NOMO-1 treated with dmso at 0.1 percent for 144 hours (cell line): Measurements from ENCODE around the gene GNGT1.

Source experiments
- DNase-seq: peaks from one replicate; lab custom pipeline; 2025; ENCODE audit not compliant: unreplicated experiment; lab: John Stamatoyannopoulos, UW

Gene GNGT1

DNA sequence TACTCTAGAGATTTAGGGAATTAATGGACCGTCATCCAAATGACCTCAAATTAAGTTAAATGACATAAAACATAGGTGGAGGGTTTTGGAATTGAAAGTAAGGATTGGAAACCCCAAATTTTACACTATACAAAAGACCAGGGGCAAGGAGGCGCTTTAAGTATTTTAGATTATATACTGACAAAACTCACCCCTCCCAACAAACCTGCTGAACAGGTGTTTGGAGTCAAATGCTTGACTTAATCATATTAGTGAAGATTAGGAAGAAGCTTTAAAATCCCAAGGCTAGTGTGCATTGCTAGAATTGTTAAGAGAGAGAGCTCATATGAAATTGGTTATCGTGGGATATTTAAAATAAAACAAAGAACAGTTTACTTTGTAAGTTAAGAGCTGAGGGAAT is at the start of gene GNGT1:
Gene GNGT1 (plus strand): TSS at position 301 of the 400 bp plus-strand sequence. CDS start 180 bp downstream, outside the sequence.
- no peak for DNase-seq

DNA sequence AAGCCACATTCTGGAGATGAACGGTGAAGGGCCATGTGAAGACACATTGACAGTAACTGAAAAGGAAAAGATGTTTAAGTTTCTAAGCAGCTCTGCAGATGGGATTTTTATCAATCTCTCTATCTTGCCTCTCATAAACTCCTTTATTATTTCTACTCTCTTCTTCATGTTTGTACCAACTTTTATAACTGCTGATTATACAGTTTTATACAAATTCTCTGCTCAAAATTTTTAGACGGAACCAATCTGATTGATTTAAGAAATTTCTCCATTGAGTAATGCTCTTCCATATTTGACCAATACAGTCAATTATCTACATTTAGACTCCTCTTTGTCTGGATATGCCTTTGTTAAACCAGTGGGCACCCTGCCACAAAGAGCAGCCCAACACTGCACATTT is 47.5 kb upstream of the GNGT1 start:
- no peak for DNase-seq

DNA sequence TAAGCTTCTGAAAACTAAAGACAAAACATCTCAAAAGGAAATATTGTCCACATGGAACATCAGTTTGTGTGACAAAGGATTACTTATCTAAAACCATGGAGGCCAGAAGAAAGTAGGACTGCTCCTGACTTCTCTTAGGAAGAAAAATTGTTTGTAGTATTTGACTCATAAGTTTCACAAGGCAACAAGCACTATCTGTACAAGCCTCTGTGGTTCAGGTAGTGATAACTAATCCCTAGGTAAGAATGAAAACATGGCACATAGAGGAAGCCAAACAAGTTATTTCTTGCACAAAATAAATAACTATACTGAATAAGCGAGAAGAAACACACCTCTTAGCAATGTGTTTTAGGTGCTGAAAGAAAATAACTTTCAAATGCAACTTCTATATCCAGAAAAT is 46.1 kb upstream of the GNGT1 start:
- DNase-seq, result no peak

DNA sequence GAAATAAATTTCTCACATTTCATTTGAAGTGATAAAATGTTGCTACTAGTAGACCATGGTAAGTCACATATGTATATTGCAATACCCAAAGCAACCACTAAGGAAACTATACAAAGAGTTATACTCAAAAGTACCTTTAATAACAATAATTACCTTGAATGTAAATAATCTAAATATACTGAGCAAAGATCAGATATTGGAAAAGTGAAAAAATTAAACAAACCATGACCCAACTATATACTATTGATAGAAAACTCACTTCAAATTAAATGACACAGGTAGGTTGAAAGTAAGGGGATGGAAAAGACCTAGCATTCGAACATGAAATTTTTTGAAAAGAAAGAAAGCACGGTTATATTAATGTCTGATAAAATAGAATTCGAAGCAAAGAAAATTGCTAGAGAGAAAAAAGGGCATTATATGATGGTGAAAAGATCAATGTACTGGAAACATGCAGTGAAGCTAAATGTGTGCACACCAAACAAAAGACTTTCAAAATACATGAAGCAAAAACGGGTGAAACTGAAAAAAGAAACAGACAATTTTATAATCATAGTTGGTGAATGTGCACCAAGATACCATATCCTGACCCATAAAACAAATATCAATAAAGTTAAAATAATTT is 44.9 kb upstream of the GNGT1 start:
- DNase-seq, result no peak

DNA sequence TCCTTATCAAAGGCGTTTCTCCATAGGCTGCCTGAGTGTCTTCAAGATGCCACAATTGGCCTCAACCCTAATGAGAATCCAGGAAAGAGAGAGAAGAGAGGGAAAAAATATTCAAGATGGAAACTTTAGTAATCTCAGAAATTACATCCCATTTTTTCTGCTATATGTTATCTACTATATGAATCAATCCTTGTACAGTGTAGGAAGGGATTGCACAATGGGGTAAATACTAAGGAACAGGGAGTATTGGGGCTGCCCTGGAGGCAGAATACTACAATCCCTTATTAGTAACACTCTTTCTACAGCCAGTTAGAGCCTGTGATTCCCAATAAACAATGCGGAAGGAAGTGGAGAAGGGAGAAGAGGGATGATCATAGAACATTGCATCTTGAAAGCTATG is 43.7 kb upstream of the GNGT1 start:
- no peak for DNase-seq

DNA sequence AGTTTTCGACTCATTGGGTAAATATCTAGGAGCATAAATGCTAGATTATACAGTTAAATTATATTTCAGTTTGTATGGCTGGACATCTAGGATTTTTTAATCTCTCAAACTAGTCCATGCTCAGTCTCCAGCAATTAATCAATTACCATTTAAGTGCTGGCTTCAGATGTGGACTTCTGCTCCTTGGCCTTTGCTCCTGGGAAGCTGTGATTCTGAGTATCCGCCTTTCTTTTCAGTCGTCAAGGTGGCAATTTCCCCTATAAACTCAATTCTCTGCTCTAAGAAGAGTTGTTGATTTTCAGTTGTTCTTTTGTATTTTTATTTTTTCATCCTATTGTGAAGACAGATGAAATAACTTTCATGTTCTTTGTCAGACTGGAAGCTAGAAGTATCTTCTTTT is 39.5 kb upstream of the GNGT1 start:
- DNase-seq, result no peak

DNA sequence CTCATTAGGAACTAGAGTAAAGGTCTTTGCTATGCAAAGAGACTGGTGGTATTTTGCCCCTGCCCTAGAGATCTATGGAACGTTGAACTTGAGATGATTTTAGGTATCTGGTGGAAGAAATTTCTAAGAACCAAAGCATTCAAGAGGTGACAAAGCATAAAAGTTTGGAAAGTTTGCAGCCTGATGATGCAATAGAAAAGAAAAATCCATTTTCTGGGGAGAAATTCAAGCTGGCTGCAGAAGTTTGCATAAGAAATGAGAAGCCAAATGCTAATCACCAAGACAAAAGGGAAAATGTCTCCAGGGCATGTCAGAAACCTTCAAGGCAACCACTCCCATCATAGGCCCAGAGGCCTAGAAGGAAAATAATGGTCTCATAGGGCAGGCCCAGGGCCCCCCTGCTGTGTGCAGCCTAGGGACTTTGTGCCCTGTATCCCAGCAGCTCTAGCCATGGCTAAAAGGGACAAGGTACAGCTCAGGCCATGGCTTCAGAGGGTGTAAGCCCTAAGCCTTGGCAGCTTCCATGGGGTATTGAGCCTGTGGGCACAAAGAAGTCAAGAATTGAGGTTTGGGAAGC is 32.3 kb upstream of the GNGT1 start:
- no peak for DNase-seq

DNA sequence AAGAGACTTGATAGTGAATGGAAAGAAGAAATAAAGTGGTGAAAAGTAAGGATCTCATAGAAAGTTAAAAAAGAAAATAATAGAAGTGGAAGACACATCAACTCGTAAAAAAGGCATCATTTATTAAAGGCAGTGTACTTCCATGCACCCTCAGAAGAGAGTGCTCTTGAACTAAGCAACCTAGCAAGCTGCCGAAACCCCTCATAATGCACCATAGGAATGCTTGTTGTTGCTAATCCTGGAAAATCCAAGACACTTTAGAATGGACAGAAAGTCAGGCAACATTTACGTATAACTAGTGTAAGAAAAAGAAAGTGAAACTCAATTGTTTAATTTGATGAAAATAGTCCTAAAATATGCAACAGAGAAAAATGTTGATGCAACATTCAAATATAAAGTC is 28.6 kb upstream of the GNGT1 start:
- DNase-seq, result no peak

DNA sequence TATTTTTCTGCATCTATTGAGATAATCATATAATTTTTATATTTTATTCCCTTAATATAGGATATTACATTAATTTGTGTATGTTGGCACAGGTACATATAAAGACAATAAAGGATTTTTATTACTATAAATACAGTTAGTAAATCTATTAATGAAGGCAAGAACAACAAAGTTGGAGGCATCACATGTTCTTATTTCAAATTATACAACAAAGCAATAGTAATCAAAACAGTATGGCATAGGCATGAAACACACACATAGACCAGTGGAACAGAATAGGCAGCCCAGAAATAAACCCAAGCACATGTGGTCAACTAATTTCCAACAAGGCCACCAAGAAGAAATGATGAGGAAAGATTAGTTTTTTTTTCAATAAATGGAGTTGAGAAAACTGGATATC is 27.0 kb upstream of the GNGT1 start:
- no peak for DNase-seq

DNA sequence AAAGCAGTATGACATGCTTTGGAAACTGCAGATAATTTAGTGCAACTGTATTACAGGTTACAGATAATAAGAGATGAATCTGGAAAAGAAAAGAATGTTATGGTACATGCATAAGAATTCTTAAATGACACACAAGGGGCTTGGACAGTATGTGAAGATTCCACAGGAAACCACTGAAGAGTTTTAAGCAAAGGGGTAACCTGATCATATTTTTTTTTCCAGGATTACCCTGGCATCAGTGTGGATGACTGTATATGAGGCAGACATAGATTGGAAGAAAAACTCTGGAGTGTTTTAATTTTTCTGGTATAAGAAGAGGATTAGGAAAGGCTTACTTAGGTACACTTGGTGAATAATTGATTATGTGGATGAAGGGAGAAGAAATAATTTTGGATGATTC is 23.9 kb upstream of the GNGT1 start:
- DNase-seq, result no peak

DNA sequence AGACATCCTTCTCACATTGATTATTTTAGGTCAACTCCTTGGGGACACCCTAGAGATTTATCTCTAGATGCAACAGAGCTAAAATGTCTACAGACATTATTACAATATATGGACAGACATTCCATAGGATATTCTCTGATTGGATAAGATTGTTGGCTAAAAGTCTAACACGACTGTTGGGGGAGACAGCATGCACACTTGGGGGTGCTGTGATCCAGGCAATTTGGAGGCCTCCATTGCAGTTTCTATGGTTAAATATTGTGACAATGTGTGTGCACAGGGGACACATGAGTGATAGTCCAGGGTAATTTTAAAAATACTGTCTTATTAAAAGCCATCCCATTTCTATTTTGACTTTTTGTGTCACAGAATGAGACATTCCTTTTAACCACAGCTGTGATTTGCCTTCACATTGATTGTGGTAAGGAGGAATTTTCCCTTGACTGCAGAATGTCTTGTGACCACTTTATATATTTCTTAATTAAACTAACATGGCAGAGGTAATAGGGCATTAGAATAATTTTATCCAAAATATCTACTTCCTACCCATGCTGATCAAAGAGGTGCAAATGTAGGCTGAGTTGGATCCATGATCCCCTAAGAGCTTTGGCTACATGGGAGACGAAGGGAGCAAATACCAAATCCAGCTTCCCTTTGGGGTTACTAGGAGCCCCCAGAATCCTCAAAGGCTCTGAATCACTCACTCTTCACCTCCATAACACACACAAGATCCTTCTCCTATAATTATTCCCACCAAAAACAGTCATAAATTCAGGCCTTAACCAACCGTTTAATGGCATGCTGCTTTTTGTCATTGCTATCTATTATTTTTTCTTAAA is 23.1 kb upstream of the GNGT1 start:
- DNase-seq, result no peak

DNA sequence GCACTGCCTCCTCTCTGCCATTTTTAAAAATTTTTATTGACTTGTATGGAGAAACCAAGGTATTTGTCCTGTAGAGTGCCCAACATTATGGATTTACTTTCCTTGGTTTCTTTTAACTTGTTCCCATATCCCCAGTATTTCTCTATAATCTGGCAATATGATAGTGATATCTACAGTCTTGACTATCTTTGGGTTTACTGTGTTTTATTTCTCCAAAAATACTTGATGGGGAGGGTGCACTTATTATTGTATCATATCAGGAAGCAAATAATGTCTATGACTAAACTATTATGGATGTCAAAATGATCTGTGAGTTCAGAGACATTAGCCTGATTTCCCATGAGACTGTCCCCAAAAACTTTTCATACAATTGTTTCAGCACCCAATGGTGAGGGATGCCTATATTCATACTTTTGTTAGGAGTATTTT is 22.4 kb upstream of the GNGT1 start:
- no peak for DNase-seq

DNA sequence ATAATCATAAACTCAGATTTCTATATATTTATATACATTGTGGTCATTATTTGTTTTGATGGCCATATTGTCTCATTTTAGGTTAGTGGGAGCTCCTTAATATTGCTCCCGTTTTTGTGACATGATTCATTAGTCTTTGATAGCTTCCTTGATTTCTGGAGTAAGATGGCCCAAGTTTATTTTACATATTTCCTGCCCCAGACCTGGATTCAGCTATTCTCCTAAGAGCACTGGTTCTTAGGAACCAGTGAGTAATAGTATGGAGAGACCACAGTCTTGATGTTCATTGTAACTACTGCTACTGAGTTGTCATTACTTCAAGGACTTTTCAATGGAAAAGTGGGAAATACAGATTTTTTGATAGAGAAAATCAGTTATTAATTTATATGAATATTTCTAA is 21.8 kb upstream of the GNGT1 start:
- no peak for DNase-seq

DNA sequence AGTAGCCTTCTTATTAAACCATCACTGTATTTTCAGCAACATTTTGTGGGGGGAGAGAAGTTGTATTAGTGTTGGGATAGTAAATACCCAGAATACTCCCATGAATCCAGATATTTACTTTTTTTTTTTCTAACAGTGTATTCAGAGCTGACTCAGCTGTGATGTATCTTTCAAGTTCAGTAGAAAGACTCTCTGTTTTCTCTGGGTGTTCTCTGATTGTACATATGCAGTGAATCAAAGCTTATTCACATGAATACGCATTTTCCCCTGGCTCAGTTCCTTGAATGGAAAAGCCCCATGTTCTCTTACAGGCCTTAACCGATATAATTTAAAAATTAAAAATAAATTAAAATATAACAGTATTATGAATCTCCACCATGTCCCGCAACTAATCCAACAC is 17.1 kb upstream of the GNGT1 start:
- DNase-seq, result no peak

DNA sequence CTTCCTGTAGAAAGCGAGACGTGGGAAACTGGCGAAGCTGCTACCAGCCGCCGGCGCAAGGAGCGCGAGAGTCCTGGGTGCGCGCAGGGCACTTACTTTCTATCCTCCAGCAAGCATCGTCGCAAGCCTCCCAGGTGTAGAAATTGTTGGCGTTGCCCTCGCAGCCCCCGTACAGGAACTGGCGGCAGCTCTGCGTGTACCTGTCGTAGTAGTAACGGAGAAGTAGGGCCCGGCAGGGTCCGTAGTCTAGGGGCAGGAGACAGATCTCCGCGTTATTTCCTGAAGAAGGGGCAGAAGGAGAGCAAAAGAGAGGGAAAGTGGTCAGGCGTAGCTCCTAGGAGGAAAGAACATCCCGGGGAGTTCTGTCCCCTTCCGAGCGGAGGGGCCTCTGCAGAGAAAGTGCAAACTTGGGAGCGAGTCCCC is 16.3 kb upstream of the GNGT1 start:
- DNase-seq, result no peak

DNA sequence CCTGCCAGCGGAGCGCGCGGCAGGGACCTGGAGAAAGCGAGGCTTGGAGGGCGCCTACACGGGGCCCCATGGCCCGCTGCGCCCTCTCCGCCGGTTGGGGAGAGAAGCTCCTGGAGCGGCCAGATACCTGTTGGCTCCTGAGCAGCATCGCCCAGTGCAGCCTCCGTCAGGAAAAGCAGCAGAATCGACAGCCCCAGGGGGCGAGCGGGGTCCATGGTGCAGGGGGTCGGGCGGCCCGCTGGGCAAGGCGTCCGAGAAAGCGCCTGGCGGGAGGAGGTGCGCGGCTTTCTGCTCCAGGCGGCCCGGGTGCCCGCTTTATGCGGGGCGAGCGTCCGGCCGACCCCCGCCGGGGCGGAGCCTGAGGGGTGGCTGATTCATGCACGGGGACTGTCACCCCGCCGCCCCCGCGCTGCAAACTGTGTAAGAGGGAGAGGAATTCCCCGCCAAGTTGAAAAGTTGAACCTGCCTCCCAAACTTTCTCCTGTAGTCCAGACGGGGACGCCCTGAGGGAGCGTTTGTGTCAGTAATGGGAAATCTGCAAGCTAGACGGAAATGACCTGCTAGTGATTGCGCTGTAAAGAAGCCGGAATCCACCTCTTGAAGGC is 15.8 kb upstream of the GNGT1 start, which contains the start of gene TFPI2:
Gene TFPI2 (minus strand): TSS at position 290 of the 605 bp plus-strand sequence. CDS start 75 bp downstream, at position 215.
- DNase-seq, result no peak

DNA sequence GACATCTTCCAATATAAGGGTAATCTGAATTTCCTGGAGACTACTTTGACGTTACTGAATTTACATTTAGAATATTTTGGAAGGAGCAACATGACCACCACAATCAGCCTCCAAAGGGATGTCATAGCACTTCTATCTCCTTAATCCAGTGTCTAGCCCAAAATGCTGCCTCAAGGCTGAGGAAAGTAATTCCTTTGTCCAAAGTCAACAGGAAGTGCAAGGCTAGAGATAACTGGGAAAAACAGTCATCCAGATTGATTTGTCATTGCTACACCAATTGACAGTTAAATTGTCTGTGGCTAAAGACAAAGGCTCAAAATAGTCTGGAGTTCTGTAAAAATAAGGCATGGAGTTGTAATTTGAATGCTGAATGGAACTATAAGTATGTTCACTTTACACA is 11.9 kb upstream of the GNGT1 start:
- no peak for DNase-seq

DNA sequence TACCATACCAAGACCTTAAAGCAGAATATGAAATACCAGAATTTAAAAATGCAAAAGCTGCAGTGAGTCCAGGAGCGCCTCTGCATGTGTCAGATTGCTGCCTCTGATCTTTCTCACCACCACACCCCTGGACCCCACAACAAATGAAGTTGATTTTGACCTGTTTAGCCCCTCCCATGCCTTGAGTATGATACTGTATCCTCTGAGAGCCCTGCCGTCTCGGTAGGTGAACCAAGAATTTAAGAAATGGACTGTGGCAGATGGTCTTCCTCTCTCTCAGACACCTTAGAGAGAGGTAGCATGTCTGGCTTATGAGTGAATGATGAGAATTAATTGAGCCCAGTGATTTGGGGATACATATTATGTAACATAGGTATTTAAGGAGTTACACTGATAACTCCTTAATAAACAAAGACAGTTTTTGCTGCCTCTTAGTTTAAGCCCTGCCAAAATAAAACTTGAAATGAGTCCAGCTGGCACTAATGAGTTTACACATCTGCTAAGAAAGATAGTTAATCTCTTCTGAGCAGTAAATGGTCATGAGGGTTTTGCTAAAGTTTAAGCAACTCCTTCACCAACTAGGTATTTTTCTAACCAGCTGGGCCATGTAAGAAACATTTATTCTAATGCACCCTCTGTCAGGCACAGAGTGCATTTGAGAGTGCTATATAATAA is 11.3 kb upstream of the GNGT1 start:
- no peak for DNase-seq

DNA sequence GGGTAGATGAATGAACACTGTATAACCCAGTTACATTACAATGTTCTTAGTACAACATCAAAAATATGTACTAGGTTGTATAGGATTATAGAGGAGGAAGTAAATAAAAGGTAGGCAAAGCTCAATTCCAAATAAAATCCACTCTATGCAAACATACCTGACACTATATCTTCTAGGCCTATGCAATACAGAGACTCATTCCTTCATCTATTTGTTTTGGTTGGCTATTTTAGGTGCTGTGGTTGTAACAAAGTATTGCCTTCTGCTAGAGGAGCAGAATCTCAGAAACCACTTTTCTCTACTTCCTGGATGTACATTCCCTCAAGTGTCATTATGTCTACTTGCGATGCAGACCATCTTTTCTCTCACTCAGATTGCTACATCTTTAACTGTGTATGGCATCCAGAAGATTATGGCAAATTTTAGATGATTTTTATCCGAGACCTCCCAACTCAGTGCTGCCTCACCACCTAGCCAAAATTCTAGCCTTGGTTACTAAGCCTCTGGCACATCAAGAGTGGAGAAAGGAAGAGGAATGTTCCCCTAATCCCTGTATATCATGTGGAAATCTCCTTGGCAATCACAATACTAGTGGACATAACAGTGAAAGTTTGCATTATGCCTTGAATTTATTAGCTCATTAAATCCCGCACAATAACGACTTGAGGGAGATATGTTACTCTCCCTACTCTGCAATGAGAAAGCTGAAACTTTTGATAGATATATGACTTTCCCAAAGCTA is 10.3 kb upstream of the GNGT1 start:
- no peak for DNase-seq

DNA sequence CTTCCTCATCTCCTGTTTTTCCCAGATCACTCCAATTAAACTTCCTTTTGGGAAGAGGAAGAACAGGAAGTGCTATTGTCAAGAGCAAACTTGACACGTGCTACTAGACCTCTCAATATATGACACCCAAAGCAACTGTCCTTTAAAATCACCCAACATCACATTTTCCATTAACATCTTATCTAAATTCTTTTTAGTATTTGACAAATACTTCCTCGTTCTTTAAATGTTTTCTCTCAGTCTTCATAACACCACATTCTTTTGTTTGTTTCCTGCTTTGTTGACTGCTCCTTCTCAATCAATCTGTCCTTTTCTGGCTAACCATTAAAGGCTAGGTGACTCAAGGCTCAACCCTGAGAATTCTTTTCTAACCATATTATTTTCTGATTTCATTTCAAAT is 8.7 kb upstream of the GNGT1 start:
- DNase-seq, result no peak
